Activated T-helper 17 cell treated with anti-CD3 and anti-CD28 coated beads, Interleukin-2, amount 50 U/mL, for 72 hours (primary cell): ENCODE data around the gene ZBTB49. TPM values are rescaled to one million over a fixed set of nuclear protein-coding genes. Genes with fewer than 3 reads are reported as not detected.

ENCODE experiments used
- total RNA-seq, 2 donors: library from RNA; stranded (reverse); gene quantifications; one replicate each; pipeline ENCODE4 v1.2.3, GENCODE V29; 2022

The ZBTB49 gene
- total RNA-seq, 2 donors from 2014 or later: 3.5 to 7.6 TPM

Other genes with a start within 250 kb of the ZBTB49 start
- not detected for gene OTOP1, start 63.3 kb upstream of the ZBTB49 start, total RNA-seq
- 10 to 100 TPM in 1 of 2 donors, 1 to 10 TPM in 1; 9.1 to 13.1 TPM for gene TMEM128, start 42.0 kb upstream of the ZBTB49 start, total RNA-seq
- gene LYAR, start 97 bp upstream of the ZBTB49 start, total RNA-seq: 10 to 100 TPM; 25.2 to 57.8 TPM
- gene NSG1, start 96.9 kb downstream of the ZBTB49 start, total RNA-seq: 10 to 100 TPM in 1 of 2 donors, 1 to 10 TPM in 1; 7.0 to 12.8 TPM